ENCODE measurements around the gene AURKB. TPM values are rescaled to one million over a fixed set of nuclear protein-coding genes. Genes with fewer than 3 reads are reported as not detected.
A peak's percentile ranks its signal among the peaks of the same experiment; 100 is the strongest.

The AURKB gene
- total and polyA plus RNA-seq, 2 donors (not counting 1 experiment from before 2014, with no cell fraction given) = 1.1 to 5.3 TPM

GRCh38 chr17:8160741-8161221 is 49.6 kb downstream of the AURKB start:
- H3K4me3 Mint-ChIP-seq = peak overlapping the region; percentile 87
- H3K27me3 ChIP-seq (replicated peaks in 1 of 4; ENCODE audit: control extremely low read depth in 1 of 4, control insufficient read depth in 3 of 4, insufficient read depth in 4 of 4, low read length in 3 of 4) = no peaks in the 10 kb centered on the region
- ATAC-seq (ENCODE audit: low read depth) = no peak
- no peaks in the 10 kb centered on the region for H3K9me3 ChIP-seq (ENCODE audit: control extremely low read depth in 1 of 3, control insufficient read depth in 2 of 3, insufficient read depth in 1 of 3, low read length in 2 of 3)
- intact Hi-C loops (cut with micrococcal nuclease) = no loop called here
- H3K4me1 Mint-ChIP-seq = peaks cover 49% of the 10 kb centered on the region
- peaks cover 27% of the 10 kb centered on the region for H3K79me2 ChIP-seq (ENCODE audit: control insufficient read depth, insufficient read depth, low read length)
- POLR2A ChIA-PET = interaction anchor here (0.7 to 3.6 kb wide), 3 partner anchors 13 to 581 kb away, joined by 4 to 18 read pairs (median 4); partner anchors contain the start of genes CD68 and CTC1
- H3K27ac ChIP-seq (ENCODE audit: low read length in 2 of 2) = peak overlapping the region; percentile 94 to 99
- H3K4me2 ChIP-seq (replicated peaks; ENCODE audit: low read depth, low read length, poor library complexity, severe bottlenecking) = peak overlapping the region; percentile 99
- H3K9me3 Mint-ChIP-seq (ENCODE audit: insufficient read depth) = no peaks in the 10 kb centered on the region
- H3K4me1 ChIP-seq (ENCODE audit: control insufficient read depth in 2 of 2, insufficient read depth in 2 of 2, low read length in 2 of 2) = peaks cover 42 to 72% of the 10 kb centered on the region in 2 donors
- no peak overlapping the region for H2AFZ ChIP-seq (ENCODE audit: insufficient read depth, low read depth, low read length, poor library complexity, severe bottlenecking)
- CTCF ChIA-PET = interaction anchor here (0.8 to 7.7 kb wide), 13 partner anchors 16 to 139 kb away, joined by 3 to 86 read pairs (median 4); partner anchors contain the start of genes ALOXE3, HES7, SLC25A35 and TMEM107
- no peak overlapping the region for H3K4me3 ChIP-seq (ENCODE audit: control extremely low read depth in 1 of 5, extremely low read depth in 1 of 5, insufficient read depth in 1 of 5, low read depth in 2 of 5, low read length in 4 of 5)
- no peak overlapping the region for H3K9ac ChIP-seq (ENCODE audit: low read length)
- H3K36me3 ChIP-seq (replicated peaks in 1 of 2; ENCODE audit: control extremely low read depth in 1 of 2, control insufficient read depth in 1 of 2, extremely low read depth in 1 of 2, insufficient read depth in 2 of 2, low read length in 1 of 2) = peaks cover 0 to 26% of the 10 kb centered on the region in 2 experiments
- H4K20me1 ChIP-seq (ENCODE audit: control insufficient read depth, insufficient read depth, low read length, poor library complexity, severe bottlenecking) = peaks cover 5% of the 10 kb centered on the region
- TF ChIP-seq EZH2 (IDR thresholded peaks at IDR 0.05; ENCODE audit: borderline replicate concordance, insufficient read depth, low read depth, low read length, poor library complexity, severe bottlenecking) = no peak
- H3K27ac Mint-ChIP-seq = peak overlapping the region; percentile 92
- WGBS (ENCODE audit: insufficient coverage) = 93% methylated on average over 3 of the region's 5 CpGs
- DNase-seq = no peak
- no peaks in the 10 kb centered on the region for H3K27me3 Mint-ChIP-seq

- H3K4me3 Mint-ChIP-seq = peak overlapping the region; percentile 87
- H3K36me3 ChIP-seq (replicated peaks in 1 of 2; ENCODE audit: control extremely low read depth in 1 of 2, control insufficient read depth in 1 of 2, extremely low read depth in 1 of 2, insufficient read depth in 2 of 2, low read length in 1 of 2) = peaks cover 0 to 26% of the 10 kb centered on the region in 2 experiments
- no peaks in the 10 kb centered on the region for H3K9me3 ChIP-seq (ENCODE audit: control extremely low read depth in 1 of 3, control insufficient read depth in 2 of 3, insufficient read depth in 1 of 3, low read length in 2 of 3)
- peaks cover 48 to 78% of the 10 kb centered on the region in 2 donors for H3K4me1 ChIP-seq (ENCODE audit: control insufficient read depth in 2 of 2, insufficient read depth in 2 of 2, low read length in 2 of 2)
- no peaks in the 10 kb centered on the region for H3K27me3 Mint-ChIP-seq
- no peak for DNase-seq
- no peak for TF ChIP-seq CTCF (IDR thresholded peaks at IDR 0.05)
- no peak for TF ChIP-seq EZH2 (IDR thresholded peaks at IDR 0.05; ENCODE audit: borderline replicate concordance, insufficient read depth, low read depth, low read length, poor library complexity, severe bottlenecking)
- H3K9me3 Mint-ChIP-seq (ENCODE audit: insufficient read depth) = no peaks in the 10 kb centered on the region
- H3K4me1 Mint-ChIP-seq = peaks cover 49% of the 10 kb centered on the region
- H3K4me3 ChIP-seq (ENCODE audit: control extremely low read depth in 1 of 5, extremely low read depth in 1 of 5, insufficient read depth in 1 of 5, low read depth in 2 of 5, low read length in 4 of 5) = no peak overlapping the region
- intact Hi-C loops (cut with micrococcal nuclease) = no loop called here
- H4K20me1 ChIP-seq (ENCODE audit: control insufficient read depth, insufficient read depth, low read length, poor library complexity, severe bottlenecking) = peaks cover 10% of the 10 kb centered on the region
- no peak overlapping the region for H3K4me2 ChIP-seq (replicated peaks; ENCODE audit: low read depth, low read length, poor library complexity, severe bottlenecking)
- H3K79me2 ChIP-seq (ENCODE audit: control insufficient read depth, insufficient read depth, low read length) = peaks cover 33% of the 10 kb centered on the region
- H3K9ac ChIP-seq (ENCODE audit: low read length) = no peak overlapping the region
- H3K27ac Mint-ChIP-seq = peak overlapping the region; percentile 92
- CTCF ChIA-PET = interaction anchor here (1.0 to 7.7 kb wide), 9 partner anchors 16 to 141 kb away, joined by 3 to 86 read pairs (median 10); partner anchors contain the start of genes ALOXE3 and TMEM107
- WGBS (ENCODE audit: insufficient coverage) = 84% methylated on average over 4 of the region's 4 CpGs
- H3K27ac ChIP-seq (ENCODE audit: low read length in 2 of 2) = peak overlapping the region; percentile 32 to 52
- H2AFZ ChIP-seq (ENCODE audit: insufficient read depth, low read depth, low read length, poor library complexity, severe bottlenecking) = no peak overlapping the region
- H3K27me3 ChIP-seq (replicated peaks in 1 of 4; ENCODE audit: control extremely low read depth in 1 of 4, control insufficient read depth in 3 of 4, insufficient read depth in 4 of 4, low read length in 3 of 4) = no peaks in the 10 kb centered on the region
- no peak for ATAC-seq (ENCODE audit: low read depth)
- POLR2A ChIA-PET = interaction anchor here (0.7 to 3.6 kb wide), 5 partner anchors 13 to 581 kb away, joined by 4 to 18 read pairs (median 4); partner anchors contain the start of genes CD68 and CTC1
These were observed 50.2 kb downstream of the AURKB start for GRCh38 chr17:8160224-8160577.

Data from B cell (primary cell).